NCI-H2081 (cell line): ENCODE results near the gene KBTBD8.

Experiments
- DNase-seq, 2 experiments: peaks; one replicate each; lab custom pipeline; 2025; lab: John Stamatoyannopoulos, UW

Gene KBTBD8

DNA sequence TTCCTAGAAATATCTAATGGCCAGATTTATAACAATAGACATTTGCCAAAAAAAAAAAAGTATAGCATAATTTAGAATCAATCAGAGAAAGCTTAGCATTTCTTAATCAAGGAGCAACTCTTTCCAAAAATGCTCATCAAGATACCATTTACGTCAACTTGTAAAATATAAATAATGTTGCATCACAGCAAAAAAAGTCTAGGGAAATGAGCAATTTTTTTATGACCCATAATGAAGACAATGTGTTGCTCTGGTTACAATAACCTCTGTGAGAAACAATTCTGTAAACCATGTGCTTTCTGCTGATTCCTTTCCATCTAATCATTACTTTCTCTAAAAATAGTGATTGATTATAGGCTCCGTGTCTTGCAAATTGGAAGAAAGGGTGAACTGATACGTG is 36.3 kb downstream of the KBTBD8 start:
- no peak for DNase-seq

DNA sequence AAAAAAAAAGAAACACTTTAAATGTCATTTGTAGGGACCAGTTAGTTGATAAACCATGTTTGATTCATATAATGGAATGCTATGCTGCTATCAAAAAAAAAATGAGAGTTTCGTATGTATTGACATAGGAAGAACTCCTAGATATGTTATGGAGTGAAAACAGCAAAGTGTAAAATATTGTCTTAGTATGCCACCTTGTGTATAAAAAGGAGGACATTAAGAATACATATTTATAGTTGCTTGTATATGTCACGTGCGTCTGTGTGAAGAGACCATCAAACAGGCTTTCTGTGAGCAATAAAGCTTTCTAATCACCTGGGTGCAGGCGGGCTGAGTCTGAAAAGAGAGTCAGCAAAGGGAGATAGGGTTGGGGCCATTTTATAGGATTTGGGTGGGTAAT is 39.5 kb downstream of the KBTBD8 start:
- no peak for DNase-seq

DNA sequence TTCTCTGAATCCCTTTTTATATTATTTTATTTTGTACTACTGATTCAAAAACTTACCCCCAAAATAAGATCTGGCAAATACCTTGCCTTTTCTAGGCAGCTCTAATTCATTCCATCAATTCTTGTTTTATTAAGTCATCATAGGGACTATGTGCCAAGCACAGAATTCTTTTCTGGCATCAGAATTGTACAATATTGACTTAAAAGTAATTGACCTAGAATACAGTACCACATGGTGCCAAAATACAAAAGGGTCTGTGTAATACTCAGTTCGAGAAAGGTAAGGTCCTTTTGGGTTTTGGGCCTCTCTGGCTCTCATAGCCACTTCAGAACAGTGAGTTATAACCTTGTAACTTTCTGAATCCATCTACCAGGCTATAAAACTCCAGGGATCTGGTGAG is 46.2 kb downstream of the KBTBD8 start:
- peak in 1 of 2 experiments; percentile 0 for DNase-seq

DNA sequence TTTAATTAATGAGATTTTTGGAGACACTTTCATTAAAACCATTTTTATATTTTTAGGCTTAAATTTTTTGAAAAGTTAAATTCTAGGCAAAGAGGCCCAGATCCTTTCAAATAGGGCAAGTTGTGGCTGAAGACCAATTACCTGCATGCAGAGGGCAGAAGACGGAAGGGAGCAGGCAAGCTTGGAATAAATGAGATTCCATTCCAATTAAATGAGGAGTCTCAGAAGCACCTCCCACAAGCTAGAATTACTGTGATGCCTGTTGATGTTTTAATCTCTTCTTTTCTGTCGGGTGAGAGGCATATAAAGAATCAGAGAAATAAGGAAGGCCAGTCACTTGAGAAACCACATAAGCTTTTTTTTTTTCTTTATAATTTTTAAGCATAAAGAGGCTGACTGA is 46.8 kb downstream of the KBTBD8 start:
- no peak for DNase-seq

DNA sequence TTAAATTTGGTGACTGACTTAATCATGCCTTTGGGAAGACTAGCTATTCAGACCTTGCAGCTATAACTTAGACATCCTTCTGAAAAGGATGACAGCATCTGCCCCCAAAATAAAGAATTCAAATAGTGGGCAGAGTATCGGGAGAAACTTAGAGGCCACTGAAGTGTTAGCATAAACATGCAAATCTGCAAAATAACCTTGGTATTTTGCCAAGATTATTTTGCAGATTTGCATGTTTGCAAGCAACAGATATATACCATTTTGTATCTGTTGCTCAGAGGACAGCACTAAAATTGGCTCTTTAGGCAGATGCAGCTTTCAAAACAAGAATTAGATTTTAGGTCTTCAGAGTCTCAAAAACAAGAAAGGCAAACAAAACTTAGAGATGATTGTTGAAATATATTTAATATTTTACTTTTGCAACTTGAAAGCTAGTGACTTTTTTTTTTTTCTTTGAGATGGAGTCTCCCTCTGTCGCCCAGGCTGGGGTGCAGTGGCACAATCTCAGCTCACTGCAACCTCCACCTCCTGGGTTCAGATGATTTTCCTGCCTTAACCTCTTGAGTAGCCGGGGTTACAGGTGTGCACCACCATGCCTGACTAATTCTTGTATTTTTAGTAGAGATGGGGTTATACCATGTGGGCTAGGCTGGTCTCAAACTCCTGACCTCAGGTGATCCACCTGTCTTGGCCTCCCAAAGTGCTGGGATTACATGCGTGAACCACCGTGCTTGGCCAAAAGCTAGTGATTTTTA is 47.8 kb downstream of the KBTBD8 start:
- no peak for DNase-seq

DNA sequence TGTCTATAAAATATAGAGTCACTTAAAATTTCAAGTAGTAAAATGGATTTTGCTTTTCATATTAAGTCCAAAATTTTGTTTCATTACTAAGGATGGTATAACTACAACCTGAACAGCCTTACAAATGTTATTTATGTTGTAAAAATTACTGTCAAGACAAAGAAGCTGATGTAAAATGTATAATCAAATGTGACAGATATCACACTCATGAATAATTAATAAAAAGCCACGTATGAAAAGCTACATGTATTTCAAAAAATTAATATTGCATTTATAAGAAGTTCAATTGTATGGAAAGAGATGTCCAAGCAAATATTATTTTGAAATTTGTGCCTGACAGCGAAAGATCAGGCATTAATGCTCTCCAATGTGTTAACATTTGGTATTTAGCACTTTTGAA is 48.9 kb downstream of the KBTBD8 start:
- DNase-seq: no peak

DNA sequence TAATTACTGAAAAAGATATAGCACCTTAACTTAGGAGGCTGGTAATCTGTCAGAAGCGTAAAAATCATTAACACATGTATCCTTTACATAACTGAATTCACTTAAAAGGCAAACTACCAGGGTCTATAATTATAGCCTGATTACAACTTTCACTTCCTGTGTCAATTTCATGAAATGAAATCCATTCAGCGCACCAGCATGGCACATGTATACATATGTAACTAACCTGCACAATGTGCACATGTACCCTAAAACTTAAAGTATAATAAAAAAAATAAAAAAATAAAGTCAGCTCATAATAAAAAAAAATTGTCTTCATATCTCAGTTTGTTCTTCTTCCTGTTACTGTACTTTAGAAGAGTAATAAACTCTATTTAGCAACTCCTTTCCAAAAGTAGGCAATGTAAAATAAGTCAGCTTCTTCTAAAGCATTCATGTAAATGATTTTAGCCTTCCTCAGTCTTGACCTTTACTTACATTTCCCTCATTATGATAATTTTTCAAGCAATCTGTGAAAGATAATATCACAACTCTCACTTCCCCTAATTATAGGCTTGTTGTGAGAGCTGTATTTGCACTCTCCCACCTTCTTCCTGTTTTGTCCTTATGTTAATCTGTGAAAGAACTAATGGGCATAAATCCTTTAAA is 50.1 kb downstream of the KBTBD8 start:
- DNase-seq: peak; percentile 2 to 67

DNA sequence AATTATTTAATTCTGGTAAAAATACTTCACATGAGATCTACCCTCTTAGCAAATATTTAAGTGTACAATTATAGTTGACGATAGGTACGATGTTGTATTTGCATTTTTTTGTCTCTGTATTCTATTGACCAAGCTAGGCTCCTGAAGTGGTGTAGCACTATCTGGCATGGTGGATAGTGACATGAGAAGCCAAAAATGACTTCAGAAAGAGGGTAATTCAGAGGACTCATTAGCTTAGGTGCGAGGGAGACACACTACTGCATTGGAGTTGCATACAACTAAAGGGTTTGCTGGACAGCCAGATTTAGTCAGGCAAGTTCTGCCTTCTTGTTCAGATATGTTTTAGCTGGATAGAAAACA is 50.6 kb downstream of the KBTBD8 start:
- DNase-seq: peak in 1 of 2 experiments; percentile 54

DNA sequence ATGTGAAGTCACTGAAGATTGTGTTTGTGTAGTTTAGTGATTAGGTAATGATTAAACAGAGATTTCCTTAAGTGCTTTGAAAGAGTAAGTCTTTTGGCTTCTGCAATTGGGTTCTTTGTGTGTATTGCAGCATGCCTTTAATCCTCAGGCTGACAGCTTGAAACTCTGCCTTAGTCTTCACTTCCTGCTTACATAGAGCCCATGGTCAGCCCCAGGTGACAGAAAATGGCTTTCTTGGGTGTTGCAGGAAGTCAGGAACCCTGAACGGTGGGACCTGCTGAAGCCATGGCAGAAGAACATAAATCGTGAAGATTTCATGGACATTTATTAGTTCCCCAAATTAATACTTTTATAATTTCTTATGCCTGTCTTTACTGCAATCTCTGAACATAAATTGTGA is 61.3 kb downstream of the KBTBD8 start:
- no peak for DNase-seq
